Stimulated activated naive B cell treated with anti-CD40 and anti-IgM and Interleukin-4, amounts not matched to agents 10 μg/mL and 1 μg/mL and 100 μg/mL, for 72 hours (primary cell): Measurements from ENCODE around the gene NDUFB10.
A peak's percentile ranks its signal among the peaks of the same experiment; 100 is the strongest.

Experiments
- ATAC-seq, 2 donors: fragments of 150-1000 bp; cut with Tn5 transposase; replicated peaks; 2 replicates each; pipeline ENCODE4 v1.10.0; 2021; ENCODE audit warnings: moderate library complexity in 1 of 2
- DNase-seq: peaks from one replicate; pipeline ENCODE4 v3.0.0; 2021
- H3K27ac Mint-ChIP-seq: one replicate; pipeline ENCODE4 v1.8.0; 2022; ENCODE audit warnings: mild to moderate bottlenecking, mixed read lengths
- H3K27me3 Mint-ChIP-seq, 2 donors: one replicate each; pipeline ENCODE4 v1.8.0; 2022; ENCODE audit warnings: mixed read lengths in 2 of 2
- H3K36me3 Mint-ChIP-seq, 2 donors: one replicate each; pipeline ENCODE4 v1.8.0; 2022; ENCODE audit warnings: mixed read lengths in 2 of 2, mild to moderate bottlenecking in 1 of 2
- H3K4me1 Mint-ChIP-seq, 2 donors: one replicate each; pipeline ENCODE4 v1.8.0; 2022; ENCODE audit warnings: mixed read lengths in 2 of 2, mild to moderate bottlenecking in 1 of 2
- H3K4me3 Mint-ChIP-seq, 2 donors: one replicate each; pipeline ENCODE4 v1.8.0; 2022; ENCODE audit warnings: mild to moderate bottlenecking in 2 of 2, mixed read lengths in 2 of 2, moderate library complexity in 1 of 2
- H3K9me3 Mint-ChIP-seq, 2 donors: one replicate each; pipeline ENCODE4 v1.8.0; 2022; ENCODE audit warnings: mixed read lengths in 2 of 2, mild to moderate bottlenecking in 1 of 2

Gene NDUFB10

DNA sequence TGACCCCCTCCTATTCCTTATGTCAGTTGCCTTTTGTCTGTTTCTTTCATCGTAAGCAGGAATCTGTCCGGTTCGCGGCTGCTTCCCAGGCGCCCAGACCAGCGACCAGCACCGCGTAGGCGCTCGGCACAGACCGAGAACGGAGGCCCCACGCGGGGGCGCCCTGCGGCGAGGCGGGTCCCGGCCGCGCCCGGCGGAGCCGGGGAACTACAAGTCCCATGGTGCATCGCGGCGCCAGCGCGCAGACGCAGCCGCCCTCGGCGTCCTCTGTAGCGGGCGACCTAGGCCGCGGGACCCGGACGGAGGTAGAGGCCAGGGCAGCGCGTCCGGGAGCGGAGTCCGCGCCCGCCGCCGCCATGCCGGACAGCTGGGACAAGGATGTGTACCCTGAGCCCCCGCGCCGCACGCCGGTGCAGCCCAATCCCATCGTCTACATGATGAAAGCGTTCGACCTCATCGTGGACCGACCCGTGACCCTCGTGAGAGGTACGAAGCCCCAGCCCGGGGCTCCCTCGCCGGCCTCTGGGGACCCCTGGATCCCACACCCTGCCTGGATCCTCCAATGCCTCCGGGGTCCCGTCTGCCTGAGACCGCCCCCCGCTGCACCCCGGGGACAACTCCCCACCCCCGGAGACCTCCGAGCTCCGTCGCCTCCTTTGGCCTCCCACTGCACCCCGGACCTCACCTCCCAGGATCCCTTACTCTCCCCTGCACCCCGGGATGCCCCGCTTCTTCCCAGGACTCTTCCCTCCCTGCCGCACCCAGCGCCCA is at the start of gene NDUFB10:
Gene NDUFB10 (plus strand): TSS at position 270 of the 771 bp plus-strand sequence. CDS start 87 bp downstream, at position 357.
- DNase-seq (peak; percentile 89), ATAC-seq (peak; percentile 78 to 87)
- peak within 1 kb of the TSS; percentile 99 for H3K27ac Mint-ChIP-seq
- H3K27me3 Mint-ChIP-seq = no peaks in the 10 kb centered on the region
- H3K4me1 Mint-ChIP-seq = peaks cover 36 to 53% of the 10 kb centered on the region in 2 donors
- H3K4me3 Mint-ChIP-seq = peak within 1 kb of the TSS; percentile 97
- peaks cover 30 to 44% of the 10 kb centered on the region in 2 donors for H3K36me3 Mint-ChIP-seq
- no peaks in the 10 kb centered on the region for H3K9me3 Mint-ChIP-seq

DNA sequence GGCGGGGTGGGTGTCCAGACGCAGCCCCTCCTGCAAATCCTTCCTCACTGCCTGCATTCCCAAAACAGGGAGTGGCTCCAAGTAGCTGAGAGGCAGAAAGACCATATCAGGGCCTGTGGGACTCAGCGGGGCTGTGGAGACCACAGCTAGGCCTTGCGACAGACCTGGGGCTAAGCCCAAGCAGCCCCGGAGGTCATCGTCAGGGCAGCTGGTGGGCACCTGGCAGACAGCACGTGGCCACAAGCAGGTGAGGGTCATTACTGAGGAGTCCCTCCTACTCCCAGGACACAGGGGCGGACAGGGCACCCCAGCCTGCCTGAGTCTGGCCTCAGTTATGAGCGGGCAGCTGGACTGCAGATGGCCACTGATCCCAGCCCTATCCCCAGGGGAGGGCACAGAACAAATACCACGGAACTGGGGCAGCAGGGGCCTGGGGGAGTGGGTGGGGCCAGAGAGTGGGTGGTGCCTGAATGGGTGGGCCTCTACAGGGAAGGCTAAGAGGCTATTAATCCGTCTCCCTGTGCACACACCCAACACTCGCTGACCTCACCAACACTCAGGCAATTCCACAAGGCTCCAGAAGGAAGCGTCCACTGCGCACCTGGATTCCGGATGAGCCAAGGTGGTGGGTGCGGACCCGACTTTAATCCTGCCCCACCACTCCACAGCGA is 49.6 kb upstream of the NDUFB10 start:
- H3K27me3 Mint-ChIP-seq = peaks cover 27 to 43% of the 10 kb centered on the region in 2 donors
- H3K9me3 Mint-ChIP-seq = no peaks in the 10 kb centered on the region
- H3K36me3 Mint-ChIP-seq = no peaks in the 10 kb centered on the region
- H3K27ac Mint-ChIP-seq = no peak overlapping the region
- ATAC-seq = no peak
- peaks cover 0 to 1% of the 10 kb centered on the region in 2 donors for H3K4me1 Mint-ChIP-seq
- no peak for DNase-seq
- no peak overlapping the region for H3K4me3 Mint-ChIP-seq

DNA sequence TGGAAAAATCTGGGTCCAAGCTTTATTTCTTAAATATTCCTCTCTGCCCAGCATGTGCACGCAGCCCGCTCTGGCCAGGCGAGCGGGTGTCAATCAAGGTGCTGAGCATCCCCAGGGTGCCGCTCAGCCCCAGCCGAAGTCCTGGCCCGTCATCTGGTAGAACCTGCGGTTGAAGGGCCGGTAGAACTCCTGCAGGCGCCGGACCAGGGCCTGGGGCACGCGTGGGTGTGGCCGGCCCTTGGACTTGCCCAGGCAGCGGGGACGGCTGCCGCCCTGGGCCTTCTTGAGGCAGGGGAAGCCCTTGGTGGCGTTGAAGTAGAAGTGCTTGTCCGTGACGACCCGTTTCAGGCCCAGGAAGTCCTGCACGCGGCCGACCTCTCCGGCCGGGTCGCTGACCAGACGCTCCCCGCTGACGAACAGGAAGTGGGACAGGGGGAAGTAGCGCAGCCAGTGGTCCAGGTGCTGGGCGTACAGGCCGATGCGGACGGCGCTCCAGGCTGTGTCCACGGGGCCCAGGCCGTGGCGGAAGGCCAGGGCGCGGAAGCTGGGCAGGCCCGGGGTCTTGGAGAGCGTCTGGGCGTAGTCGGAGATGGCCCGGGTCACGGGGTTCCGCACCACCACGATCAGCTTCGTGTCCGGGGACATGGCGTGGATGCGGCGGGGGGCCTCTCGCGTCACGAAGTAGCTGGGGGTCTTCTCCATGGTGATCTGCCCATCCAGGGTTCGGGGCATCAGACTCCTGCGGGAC is 47.7 kb upstream of the NDUFB10 start:
- Mint-ChIP-seq H3K4me3 (no peak overlapping the region), H3K9me3 (no peaks in the 10 kb centered on the region), H3K4me1 (peaks cover 1 to 5% of the 10 kb centered on the region in 2 donors), H3K27me3 (peaks cover 41 to 54% of the 10 kb centered on the region in 2 donors), H3K36me3 (no peaks in the 10 kb centered on the region), H3K27ac (no peak overlapping the region)
- DNase-seq = no peak
- ATAC-seq = no peak

DNA sequence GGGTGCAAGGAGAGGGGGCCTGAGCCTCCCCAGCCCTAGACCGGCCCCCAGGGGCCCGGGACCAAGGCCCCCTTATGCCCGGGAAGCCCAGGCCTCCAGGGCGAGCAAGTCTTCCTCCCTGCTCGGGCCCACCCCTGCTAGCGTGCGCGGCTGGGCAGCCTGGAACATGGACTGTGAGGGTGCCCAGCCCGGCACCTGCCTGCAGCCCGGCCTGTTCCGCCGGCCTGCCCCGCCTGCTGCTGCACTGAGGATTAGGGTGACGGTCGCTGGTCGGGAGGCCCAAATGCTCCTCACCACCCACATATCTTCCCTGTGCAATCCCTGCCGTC is 47.2 kb upstream of the NDUFB10 start:
- DNase-seq (no peak), ATAC-seq (no peak)
- H3K9me3 Mint-ChIP-seq = no peaks in the 10 kb centered on the region
- H3K27me3 Mint-ChIP-seq = peaks cover 46 to 55% of the 10 kb centered on the region in 2 donors
- no peak overlapping the region for H3K4me3 Mint-ChIP-seq
- no peaks in the 10 kb centered on the region for H3K36me3 Mint-ChIP-seq
- H3K27ac Mint-ChIP-seq = no peak overlapping the region
- H3K4me1 Mint-ChIP-seq = peaks cover 1 to 5% of the 10 kb centered on the region in 2 donors

DNA sequence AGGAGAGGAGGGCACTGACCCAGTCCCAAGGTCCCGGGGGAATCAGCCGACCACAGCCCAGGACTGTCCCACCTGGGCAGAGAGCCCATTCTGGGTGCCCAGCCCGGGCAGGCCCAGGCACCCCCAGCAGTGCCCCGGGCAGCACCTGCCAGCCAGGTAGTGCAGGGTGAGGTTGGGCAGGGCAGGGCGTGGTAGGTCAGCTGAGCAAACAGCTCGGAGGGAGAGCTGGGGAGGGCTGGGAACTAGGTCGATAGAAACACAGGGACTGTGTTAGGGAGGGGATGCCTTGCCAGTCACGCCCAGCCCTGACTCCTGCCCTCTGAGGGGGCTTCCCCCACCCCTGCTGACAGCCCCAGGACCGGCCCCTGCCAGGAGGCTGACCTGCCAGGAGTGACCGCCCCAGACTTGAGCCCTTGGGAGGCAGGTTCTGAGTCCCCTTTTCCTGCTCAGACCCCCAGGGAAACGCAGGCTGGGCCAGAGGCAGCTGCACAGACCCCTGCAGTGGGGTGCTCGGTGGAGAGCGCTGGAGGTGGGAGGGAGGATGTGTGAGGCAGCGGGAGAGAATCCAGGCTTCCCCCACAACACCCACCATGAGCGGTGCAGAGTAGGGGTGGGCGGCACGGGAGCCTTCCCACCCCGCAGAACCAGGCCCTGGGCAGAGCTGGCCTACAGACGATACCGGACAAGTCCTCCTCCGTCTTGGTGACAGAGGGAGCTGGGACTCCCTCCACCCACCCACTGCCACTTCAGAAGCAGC is 45.8 kb upstream of the NDUFB10 start:
- Mint-ChIP-seq H3K4me1 (peaks cover 1 to 5% of the 10 kb centered on the region in 2 donors), H3K9me3 (no peaks in the 10 kb centered on the region), H3K27ac (no peak overlapping the region), H3K4me3 (no peak overlapping the region), H3K36me3 (no peaks in the 10 kb centered on the region), H3K27me3 (peaks cover 44 to 58% of the 10 kb centered on the region in 2 donors)
- ATAC-seq = peak in 1 of 2 donors; percentile 36
- no peak for DNase-seq

DNA sequence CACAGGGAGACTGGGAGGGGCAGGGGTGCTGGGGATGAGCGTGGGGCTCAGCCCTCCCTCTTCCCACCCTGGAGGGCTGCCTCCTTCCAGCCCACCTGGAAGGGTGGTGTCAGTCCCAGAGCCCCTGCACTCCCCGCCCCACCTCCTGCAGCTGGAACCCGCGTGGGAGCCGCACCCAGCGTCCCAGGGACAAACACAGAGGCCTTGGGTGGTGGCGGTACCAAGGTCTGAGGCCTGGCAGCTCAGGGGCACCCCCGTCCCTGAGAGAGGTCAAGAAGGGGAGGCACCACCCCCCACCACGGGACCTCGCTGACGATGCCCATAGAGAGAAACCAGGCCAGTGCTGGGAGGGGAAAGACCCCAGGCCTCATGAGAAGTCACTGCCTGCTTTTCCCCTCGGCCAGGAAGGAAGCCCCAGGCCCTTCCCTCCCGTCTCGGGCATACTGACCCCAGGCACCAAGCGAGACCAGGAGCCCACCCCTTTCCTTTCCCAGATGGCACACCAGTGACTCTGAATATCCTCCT is 45.2 kb upstream of the NDUFB10 start:
- H3K4me1 Mint-ChIP-seq = peaks cover 3 to 5% of the 10 kb centered on the region in 2 donors
- no peak overlapping the region for H3K27ac Mint-ChIP-seq
- H3K27me3 Mint-ChIP-seq = peaks cover 43 to 58% of the 10 kb centered on the region in 2 donors
- ATAC-seq = no peak
- H3K36me3 Mint-ChIP-seq = no peaks in the 10 kb centered on the region
- no peak overlapping the region for H3K4me3 Mint-ChIP-seq
- H3K9me3 Mint-ChIP-seq = no peaks in the 10 kb centered on the region
- no peak for DNase-seq

DNA sequence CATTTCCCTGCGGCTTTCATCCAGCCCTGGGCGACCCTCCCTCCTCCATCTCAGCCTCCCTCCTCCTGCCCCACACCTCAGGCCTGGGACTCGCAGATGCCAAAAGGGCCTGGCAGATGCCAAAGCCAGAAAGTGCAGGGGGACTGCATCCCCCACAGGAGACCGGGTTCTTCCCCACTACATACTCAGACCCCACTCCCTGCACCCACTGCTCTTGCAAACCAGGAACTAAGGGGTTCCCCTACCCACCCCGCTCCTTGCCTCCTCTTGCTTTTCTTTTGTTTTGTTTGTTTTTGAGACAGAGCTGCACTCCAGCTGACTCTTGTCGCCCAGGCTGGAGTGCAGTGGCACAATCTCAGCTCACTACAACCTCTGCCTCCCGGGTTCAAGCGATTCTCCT is 44.4 kb upstream of the NDUFB10 start:
- H3K36me3 Mint-ChIP-seq = no peaks in the 10 kb centered on the region

DNA sequence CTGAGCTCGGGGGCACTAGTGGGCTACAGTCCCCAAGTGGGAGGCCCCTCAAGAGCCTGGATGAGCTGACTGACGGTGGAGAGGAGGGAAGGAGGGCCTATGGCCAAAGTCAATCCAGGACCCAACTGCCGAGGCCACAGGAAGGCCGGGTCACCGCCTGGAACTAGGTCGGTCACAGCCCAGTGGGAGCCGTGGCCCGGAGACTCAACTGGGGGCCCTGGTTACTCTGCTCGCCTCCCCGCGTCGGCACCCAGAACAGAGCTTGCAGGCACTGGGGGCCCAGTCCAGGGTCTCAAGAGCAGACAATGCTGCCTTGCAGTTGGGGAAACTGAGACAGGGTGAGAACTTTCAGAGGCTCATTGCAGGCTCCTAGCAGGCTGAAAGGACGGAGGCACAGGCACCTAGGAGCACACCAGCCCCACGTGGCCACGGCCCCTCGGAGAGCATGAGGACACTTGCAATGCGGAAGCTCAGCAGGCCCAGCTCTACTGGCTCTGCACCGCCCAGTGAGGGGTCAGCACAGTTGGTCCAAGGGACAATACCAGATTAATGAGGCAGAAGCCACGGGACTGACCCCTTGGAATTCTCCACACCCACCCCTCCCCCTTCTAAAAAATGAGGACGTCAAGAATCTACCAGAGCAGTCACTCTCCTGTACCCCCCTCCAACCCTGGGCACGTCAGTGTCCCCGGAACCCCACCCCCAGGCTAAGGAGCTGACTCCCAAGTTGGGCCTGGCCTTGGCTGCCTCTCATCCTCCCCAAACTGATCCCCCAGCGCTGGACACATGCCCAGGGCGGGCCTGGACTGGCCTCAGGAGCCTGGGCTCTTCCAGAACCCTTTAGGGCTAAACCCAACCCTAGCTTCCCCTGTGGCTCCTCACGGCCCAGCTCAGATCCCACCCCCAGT is 43.4 kb upstream of the NDUFB10 start:
- DNase-seq = no peak
- no peak overlapping the region for H3K4me3 Mint-ChIP-seq
- no peaks in the 10 kb centered on the region for H3K36me3 Mint-ChIP-seq
- no peak overlapping the region for H3K27ac Mint-ChIP-seq
- peaks cover 4 to 11% of the 10 kb centered on the region in 2 donors for H3K4me1 Mint-ChIP-seq
- H3K27me3 Mint-ChIP-seq = peaks cover 55 to 76% of the 10 kb centered on the region in 2 donors
- ATAC-seq = no peak
- H3K9me3 Mint-ChIP-seq = no peaks in the 10 kb centered on the region

More for the DNA sequence above, 44.4 kb upstream of the NDUFB10 start:
- H3K27me3 Mint-ChIP-seq = peaks cover 45 to 66% of the 10 kb centered on the region in 2 donors
- peak in 1 of 2 donors; percentile 24 for ATAC-seq
- H3K4me1 Mint-ChIP-seq = peaks cover 3 to 5% of the 10 kb centered on the region in 2 donors
- no peak for DNase-seq
- H3K9me3 Mint-ChIP-seq = no peaks in the 10 kb centered on the region
- H3K4me3 Mint-ChIP-seq = no peak overlapping the region
- H3K27ac Mint-ChIP-seq = no peak overlapping the region

DNA sequence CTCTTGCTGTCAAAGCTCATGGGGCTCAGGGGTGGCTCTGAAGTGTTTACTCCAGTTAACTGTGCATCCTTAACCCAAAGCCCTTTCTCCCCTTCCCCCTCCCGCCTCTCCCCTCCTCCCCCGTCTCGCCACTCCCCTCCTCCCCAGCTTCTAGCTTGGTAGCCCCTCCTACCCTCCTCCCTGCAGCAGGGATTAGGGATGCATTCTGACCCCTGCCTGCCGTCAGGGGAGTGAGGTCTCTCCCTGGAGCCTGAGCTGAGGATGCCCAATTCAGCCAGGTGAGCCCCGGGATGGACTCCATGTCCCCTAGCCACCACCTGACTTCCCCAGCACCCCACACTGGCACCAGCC is 42.7 kb upstream of the NDUFB10 start:
- Mint-ChIP-seq H3K4me3 (no peak overlapping the region), H3K27me3 (peaks cover 61 to 83% of the 10 kb centered on the region in 2 donors), H3K27ac (no peak overlapping the region), H3K4me1 (peaks cover 4 to 16% of the 10 kb centered on the region in 2 donors), H3K9me3 (no peaks in the 10 kb centered on the region), H3K36me3 (no peaks in the 10 kb centered on the region)
- DNase-seq (no peak), ATAC-seq (no peak)

DNA sequence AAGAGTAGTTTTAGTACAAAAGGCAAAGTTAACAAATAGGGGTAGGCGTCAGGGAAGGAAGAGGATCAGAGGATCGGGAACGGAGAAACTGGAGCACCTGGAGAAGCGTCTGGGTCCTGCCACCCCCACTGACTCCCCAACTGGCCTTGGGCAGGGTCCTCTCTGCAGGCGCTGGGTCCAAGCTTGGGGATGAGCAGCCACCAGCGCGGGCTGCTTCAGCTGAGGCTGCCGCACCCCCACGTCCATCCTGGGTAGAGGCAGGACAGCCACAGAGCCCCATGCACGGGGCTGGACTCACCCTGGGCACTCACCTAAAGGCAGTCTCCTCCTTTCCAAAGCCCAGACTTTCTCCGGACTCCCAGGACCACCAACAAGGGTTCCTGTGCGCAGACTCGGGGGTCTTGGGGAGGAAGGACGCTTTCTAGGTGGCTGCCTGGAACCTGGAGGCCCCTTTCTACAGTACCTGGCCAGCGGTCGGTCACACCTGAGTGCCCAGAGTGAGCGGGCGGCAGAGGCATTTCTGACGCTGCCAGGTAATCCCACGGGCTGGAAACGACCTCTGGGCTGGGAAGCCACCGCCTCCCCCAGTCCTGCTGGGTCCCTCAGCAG is 42.2 kb upstream of the NDUFB10 start:
- H3K4me3 Mint-ChIP-seq = no peak overlapping the region
- H3K36me3 Mint-ChIP-seq = no peaks in the 10 kb centered on the region
- H3K9me3 Mint-ChIP-seq = no peaks in the 10 kb centered on the region
- ATAC-seq (no peak), DNase-seq (no peak)
- H3K4me1 Mint-ChIP-seq = peaks cover 4 to 16% of the 10 kb centered on the region in 2 donors
- no peak overlapping the region for H3K27ac Mint-ChIP-seq
- H3K27me3 Mint-ChIP-seq = peaks cover 65 to 88% of the 10 kb centered on the region in 2 donors

DNA sequence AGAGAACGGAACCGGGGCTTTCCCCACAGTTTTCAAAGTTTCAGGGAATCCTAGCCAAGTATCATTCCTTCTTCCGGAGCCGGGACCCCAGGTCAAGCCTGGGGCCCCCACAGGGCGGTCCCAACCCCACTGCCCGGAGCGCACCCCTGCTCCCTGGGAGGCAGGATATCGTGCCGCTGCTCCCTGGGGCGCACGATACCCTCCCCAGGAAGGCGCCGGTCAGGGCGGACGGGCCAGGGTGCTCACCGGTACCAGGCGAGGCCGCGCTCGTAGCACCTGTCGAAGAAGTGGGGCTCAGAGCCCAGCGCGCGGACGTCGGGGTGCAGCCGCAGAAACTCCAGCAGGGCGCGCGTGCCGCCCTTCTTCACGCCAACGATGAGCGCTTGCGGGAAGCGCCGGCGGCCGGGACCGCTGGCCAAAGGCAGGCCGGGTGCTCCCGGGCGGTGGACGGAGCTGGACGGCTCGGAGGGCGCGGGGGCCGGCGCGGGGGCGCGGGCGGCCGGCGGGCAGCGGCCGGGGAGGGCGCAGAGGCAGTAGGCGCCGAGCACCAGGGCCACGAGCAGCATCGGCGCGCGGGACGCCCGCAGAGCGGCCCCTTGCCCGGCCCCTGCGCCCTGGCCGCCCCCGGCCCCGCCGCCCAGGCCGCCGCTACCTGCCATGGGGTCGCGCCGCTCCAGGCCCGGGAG is 41.5 kb upstream of the NDUFB10 start:
- Mint-ChIP-seq H3K9me3 (peaks cover 0 to 2% of the 10 kb centered on the region in 2 donors), H3K36me3 (no peaks in the 10 kb centered on the region), H3K27ac (no peak overlapping the region), H3K27me3 (peaks cover 65 to 88% of the 10 kb centered on the region in 2 donors), H3K4me1 (peaks cover 4 to 16% of the 10 kb centered on the region in 2 donors), H3K4me3 (no peak overlapping the region)
- no peak for DNase-seq
- ATAC-seq = no peak
